MM.1S (cell line): ENCODE data around the gene LMOD1.

Experiments
- DNase-seq: peaks from one replicate; pipeline ENCODE4 v3.0.0-alpha.2; 2015
- H2AFZ ChIP-seq: fragments of 300-600 bp; sonication (generic); 2 replicates; pipeline ENCODE4 v1.6.0; 2016; ENCODE audit warnings: antibody characterized with exemption, low read length
- H3F3A ChIP-seq: fragments of 300-600 bp; sonication (generic); 2 replicates; pipeline ENCODE4 v1.6.1; 2016; ENCODE audit warnings: mild to moderate bottlenecking, antibody characterized with exemption, low read length, moderate library complexity, mixed read lengths; ENCODE audit not compliant: insufficient read depth
- H3K27ac ChIP-seq: fragments of 300-600 bp; sonication (generic); 2 replicates; pipeline ENCODE4 v1.5.1; 2016; ENCODE audit warnings: mild to moderate bottlenecking, low read length
- H3K27me3 ChIP-seq: fragments of 300-600 bp; sonication (generic); replicated peaks from 2 replicates; pipeline ENCODE4 v1.6.0; 2016; ENCODE audit warnings: low read length; ENCODE audit not compliant: insufficient read depth
- H3K36me3 ChIP-seq: fragments of 300-600 bp; sonication (generic); replicated peaks from 2 replicates; pipeline ENCODE4 v1.6.1; 2016; ENCODE audit warnings: mild to moderate bottlenecking, low read length, mixed read lengths; ENCODE audit not compliant: insufficient read depth
- H3K4me1 ChIP-seq: fragments of 300-600 bp; sonication (generic); 2 replicates; pipeline ENCODE4 v1.6.1; 2016; ENCODE audit warnings: low read length, mixed read lengths
- H3K4me2 ChIP-seq: fragments of 300-600 bp; sonication (generic); 2 replicates; pipeline ENCODE4 v1.6.0; 2016; ENCODE audit warnings: low read depth, low read length
- H3K4me3 ChIP-seq: fragments of 300-600 bp; sonication (generic); 2 replicates; pipeline ENCODE4 v1.5.1; 2016; ENCODE audit warnings: low read length, mixed read lengths
- H3K79me2 ChIP-seq: fragments of 300-600 bp; sonication (generic); 2 replicates; pipeline ENCODE4 v1.6.1; 2016; ENCODE audit warnings: mixed run types, low read length, mixed read lengths
- H3K9ac ChIP-seq: fragments of 300-600 bp; sonication (generic); 2 replicates; pipeline ENCODE4 v1.6.1; 2016; ENCODE audit warnings: low read length, mixed read lengths
- H3K9me2 ChIP-seq: fragments of 300-600 bp; sonication (generic); replicated peaks from 2 replicates; pipeline ENCODE4 v1.6.1; 2016; ENCODE audit warnings: mild to moderate bottlenecking, low read length, mixed read lengths; ENCODE audit not compliant: insufficient read depth
- H3K9me3 ChIP-seq: fragments of 300-600 bp; sonication (generic); replicated peaks from 2 replicates; pipeline ENCODE4 v1.6.1; 2016; ENCODE audit warnings: mild to moderate bottlenecking, low read length, mixed read lengths; ENCODE audit not compliant: insufficient read depth
- H4K20me1 ChIP-seq: fragments of 300-600 bp; sonication (generic); 2 replicates; pipeline ENCODE4 v1.6.1; 2016; ENCODE audit warnings: mild to moderate bottlenecking, low read length, moderate library complexity, mixed read lengths; ENCODE audit not compliant: insufficient read depth
- EZH2 ChIP-seq: fragments of 300-600 bp; sonication (generic); optimal IDR thresholded peaks from 2 replicates; pipeline ENCODE3; 2017; ENCODE audit warnings: low read depth, mild to moderate bottlenecking, antibody characterized with exemption, low read length, mixed read lengths
- EZH2phosphoT487 ChIP-seq: fragments of 300-600 bp; sonication (generic); IDR thresholded peaks from 2 replicates; pipeline ENCODE4 v1.6.1; 2018; ENCODE audit warnings: antibody characterized with exemption, low read length
- TF ChIP-seq, protein P1 (sequence below): fragments of 300-600 bp; sonication (generic); IDR thresholded peaks from 2 replicates; pipeline ENCODE4 v1.5.1; 2016; ENCODE audit warnings: antibody characterized with exemption, low read length, mixed read lengths

The LMOD1 gene

DNA sequence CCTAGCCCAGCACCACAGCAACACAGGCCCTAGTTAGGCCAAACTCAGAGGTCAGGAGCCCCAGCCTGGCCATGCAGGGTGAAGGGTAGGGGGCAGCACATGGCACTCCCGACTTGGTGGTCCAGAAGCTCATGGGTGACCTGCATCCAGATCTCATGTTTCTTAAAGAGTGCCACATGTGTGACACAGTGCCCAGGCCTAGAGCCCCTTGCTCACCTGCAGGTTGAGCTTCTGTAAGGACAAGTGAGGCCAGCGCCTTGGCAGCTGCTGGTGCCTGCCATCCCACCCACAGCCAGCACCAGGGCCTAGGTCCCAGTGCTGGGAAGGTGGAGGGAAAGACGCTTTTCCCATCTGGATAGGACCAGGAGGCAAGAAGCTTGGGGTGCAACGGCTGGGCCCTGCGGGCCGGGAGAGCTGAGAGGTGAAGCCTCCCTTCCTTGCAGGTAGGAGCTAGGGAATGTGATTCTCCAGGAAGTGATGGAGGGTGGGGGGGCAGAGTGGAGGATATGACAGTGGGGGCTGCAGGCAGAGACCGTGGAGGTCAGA lies 51.2 kb downstream of the LMOD1 start:
- Histone ChIP-seq H3K9me2 (no peaks in the 10 kb centered on the region), H3K27me3 (no peaks in the 10 kb centered on the region), H3K9ac (no peak overlapping the region), H3K4me2 (no peak overlapping the region), H3K9me3 (no peaks in the 10 kb centered on the region), H3K4me3 (no peak overlapping the region), H3K79me2 (no peaks in the 10 kb centered on the region), H3F3A (no peaks in the 10 kb centered on the region), H2AFZ (no peak overlapping the region), H3K27ac (no peak overlapping the region), H3K36me3 (no peaks in the 10 kb centered on the region), H4K20me1 (no peaks in the 10 kb centered on the region), H3K4me1 (peaks cover 13% of the 10 kb centered on the region)
- DNase-seq: no peak
- TF ChIP-seq, protein P1, sequence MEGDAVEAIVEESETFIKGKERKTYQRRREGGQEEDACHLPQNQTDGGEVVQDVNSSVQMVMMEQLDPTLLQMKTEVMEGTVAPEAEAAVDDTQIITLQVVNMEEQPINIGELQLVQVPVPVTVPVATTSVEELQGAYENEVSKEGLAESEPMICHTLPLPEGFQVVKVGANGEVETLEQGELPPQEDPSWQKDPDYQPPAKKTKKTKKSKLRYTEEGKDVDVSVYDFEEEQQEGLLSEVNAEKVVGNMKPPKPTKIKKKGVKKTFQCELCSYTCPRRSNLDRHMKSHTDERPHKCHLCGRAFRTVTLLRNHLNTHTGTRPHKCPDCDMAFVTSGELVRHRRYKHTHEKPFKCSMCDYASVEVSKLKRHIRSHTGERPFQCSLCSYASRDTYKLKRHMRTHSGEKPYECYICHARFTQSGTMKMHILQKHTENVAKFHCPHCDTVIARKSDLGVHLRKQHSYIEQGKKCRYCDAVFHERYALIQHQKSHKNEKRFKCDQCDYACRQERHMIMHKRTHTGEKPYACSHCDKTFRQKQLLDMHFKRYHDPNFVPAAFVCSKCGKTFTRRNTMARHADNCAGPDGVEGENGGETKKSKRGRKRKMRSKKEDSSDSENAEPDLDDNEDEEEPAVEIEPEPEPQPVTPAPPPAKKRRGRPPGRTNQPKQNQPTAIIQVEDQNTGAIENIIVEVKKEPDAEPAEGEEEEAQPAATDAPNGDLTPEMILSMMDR: no peak
- TF ChIP-seq EZH2 (no peak), EZH2phosphoT487 (no peak)

DNA sequence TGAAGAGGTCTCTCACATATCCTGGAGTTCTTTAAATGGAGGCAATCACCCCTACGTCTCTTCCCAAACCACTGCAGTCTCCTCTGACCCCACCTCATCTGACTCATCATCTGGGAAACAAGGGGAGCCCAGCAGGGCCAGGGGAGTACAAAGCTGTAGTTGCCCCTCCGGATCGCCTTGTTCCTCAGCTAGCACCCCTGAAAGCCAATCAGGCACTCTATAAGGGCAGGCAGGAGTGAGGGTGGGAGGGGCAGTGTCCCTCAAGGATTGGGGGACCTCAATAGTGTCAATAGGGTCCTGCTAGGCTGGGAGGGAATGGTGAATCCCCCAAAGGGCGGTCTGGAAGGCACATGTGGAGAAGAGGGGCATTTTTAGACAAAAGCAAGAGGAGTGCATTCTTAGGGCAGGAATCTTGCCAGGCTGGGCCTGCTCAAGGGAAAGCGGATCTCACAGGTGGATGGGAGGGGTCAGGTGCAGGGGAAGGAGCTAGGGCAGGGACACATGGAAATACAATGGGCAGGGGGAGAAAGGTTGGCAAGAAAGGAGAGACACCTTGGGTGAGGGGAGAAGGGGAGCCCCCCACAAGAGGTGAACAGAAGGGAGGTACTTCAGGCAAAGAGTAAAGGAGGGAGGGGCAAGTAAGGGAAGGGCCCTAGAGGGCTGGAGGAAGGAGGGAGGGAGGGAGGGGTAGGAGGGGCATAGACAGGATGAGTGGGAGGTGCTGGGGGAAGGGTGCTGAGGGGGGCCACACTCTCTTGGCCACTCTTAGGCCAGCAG lies 51.8 kb downstream of the LMOD1 start:
- H4K20me1 ChIP-seq: no peaks in the 10 kb centered on the region
- H3K4me2 ChIP-seq: no peak overlapping the region
- peaks cover 13% of the 10 kb centered on the region for H3K4me1 ChIP-seq
- H3K27me3 ChIP-seq: no peaks in the 10 kb centered on the region
- H2AFZ ChIP-seq: no peak overlapping the region
- H3K9me3 ChIP-seq: no peaks in the 10 kb centered on the region
- no peaks in the 10 kb centered on the region for H3K79me2 ChIP-seq
- no peak overlapping the region for H3K9ac ChIP-seq
- H3K4me3 ChIP-seq: no peak overlapping the region
- TF ChIP-seq, protein P1: no peak
- TF ChIP-seq EZH2phosphoT487: no peak
- no peak for TF ChIP-seq EZH2
- H3K9me2 ChIP-seq: no peaks in the 10 kb centered on the region
- no peaks in the 10 kb centered on the region for H3F3A ChIP-seq
- no peak overlapping the region for H3K27ac ChIP-seq
- H3K36me3 ChIP-seq: no peaks in the 10 kb centered on the region
- DNase-seq: no peak

DNA sequence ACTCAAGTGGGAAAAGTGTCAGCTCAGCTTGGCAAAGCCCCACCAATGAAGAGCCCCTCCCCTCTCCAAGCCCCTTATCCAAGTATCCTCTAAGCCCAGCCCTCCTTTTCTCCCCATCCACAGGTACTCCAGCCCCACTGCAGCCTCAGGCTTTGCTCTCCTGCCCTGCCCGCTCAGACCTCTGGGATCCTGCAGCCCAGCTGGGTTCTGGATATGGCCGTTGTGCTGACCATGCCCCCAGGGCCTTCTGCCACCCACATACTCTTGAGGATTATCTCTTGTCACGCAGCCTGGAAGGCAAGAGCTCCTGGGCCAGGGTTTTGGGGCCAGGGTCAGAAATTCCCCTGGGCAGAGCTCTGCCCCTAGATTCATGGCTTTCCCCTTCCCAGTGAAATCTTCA lies 52.9 kb downstream of the LMOD1 start:
- no peaks in the 10 kb centered on the region for H3F3A ChIP-seq
- no peak for DNase-seq
- no peak overlapping the region for H3K27ac ChIP-seq
- no peaks in the 10 kb centered on the region for H3K79me2 ChIP-seq
- no peak for TF ChIP-seq EZH2
- TF ChIP-seq EZH2phosphoT487: no peak
- TF ChIP-seq, protein P1: no peak
- no peak overlapping the region for H3K9ac ChIP-seq
- no peak overlapping the region for H3K4me2 ChIP-seq
- H3K4me3 ChIP-seq: no peak overlapping the region
- no peaks in the 10 kb centered on the region for H4K20me1 ChIP-seq
- H3K9me2 ChIP-seq: no peaks in the 10 kb centered on the region
- H3K9me3 ChIP-seq: no peaks in the 10 kb centered on the region
- H3K4me1 ChIP-seq: peaks cover 13% of the 10 kb centered on the region
- H3K27me3 ChIP-seq: 0 out of 2 replicates have a peak, but pooled peaks cover 2% of the 10 kb centered on the region
- H3K36me3 ChIP-seq: no peaks in the 10 kb centered on the region
- no peak overlapping the region for H2AFZ ChIP-seq
